Neuronal stem cell (in vitro differentiated cells): ENCODE data around the gene TAF9B.
A peak's percentile ranks its signal among the peaks of the same experiment; 100 is the strongest.
"Not testable (repeated sequence)": the region's sequence is repeated elsewhere in the genome, so short reads cannot be mapped to it uniquely, and the experiment has no call there.

Experiments used
- DNase-seq: peaks from one replicate; pipeline ENCODE4 v3.0.0-alpha.2; 2013; ENCODE audit warnings: low spot score
- H2AFZ ChIP-seq: one replicate; pipeline ENCODE4 v1.6.1; 2013; ENCODE audit warnings: mild to moderate bottlenecking, low read length, inconsistent platforms
- H2AK5ac ChIP-seq: 2 replicates; pipeline ENCODE4 v1.6.1; 2013; ENCODE audit warnings: low read depth, mild to moderate bottlenecking, inconsistent platforms, low read length, moderate library complexity, mixed read lengths
- H2BK120ac ChIP-seq: 2 replicates; pipeline ENCODE4 v1.6.1; 2013; ENCODE audit warnings: low read depth, mild to moderate bottlenecking, inconsistent platforms, low read length, moderate library complexity, mixed read lengths
- H2BK12ac ChIP-seq: one replicate; pipeline ENCODE4 v1.6.1; 2013; ENCODE audit warnings: low read length, inconsistent platforms
- H2BK15ac ChIP-seq: 2 replicates; pipeline ENCODE4 v1.6.1; 2013; ENCODE audit warnings: mild to moderate bottlenecking, low read length, inconsistent platforms, mixed read lengths
- H2BK5ac ChIP-seq: one replicate; pipeline ENCODE4 v1.6.1; 2013; ENCODE audit warnings: inconsistent platforms, mild to moderate bottlenecking, low read length, moderate library complexity
- H3K14ac ChIP-seq: one replicate; pipeline ENCODE4 v1.6.1; 2013; ENCODE audit warnings: low read length, inconsistent platforms
- H3K18ac ChIP-seq: 2 replicates; pipeline ENCODE4 v1.6.1; 2013; ENCODE audit warnings: low read length, inconsistent platforms
- H3K23ac ChIP-seq: 2 replicates; pipeline ENCODE4 v1.6.1; 2013; ENCODE audit warnings: low read depth, mild to moderate bottlenecking, mixed read lengths, low read length, inconsistent platforms; ENCODE audit not compliant: poor library complexity
- H3K27ac ChIP-seq: replicated peaks from 3 replicates; pipeline ENCODE4 v1.5.1; 2013; ENCODE audit warnings: low read length, inconsistent platforms
- H3K27me3 ChIP-seq, 3 experiments: 2 replicates each; pipeline ENCODE4 v1.6.1; 2013; ENCODE audit warnings: low read length in 3 of 3, mild to moderate bottlenecking in 2 of 3, inconsistent platforms in 1 of 3, low read depth in 1 of 3, mixed read lengths in 1 of 3, moderate library complexity in 1 of 3; ENCODE audit not compliant: control insufficient read depth in 3 of 3, insufficient read depth in 3 of 3
- H3K36me3 ChIP-seq, 2 donors: replicated peaks in 1 of 2; 2 replicates each; pipeline ENCODE4 v1.6.1; 2013; ENCODE audit warnings: low read length in 2 of 2; ENCODE audit not compliant: control insufficient read depth in 2 of 2, insufficient read depth in 2 of 2
- H3K4ac ChIP-seq: 2 replicates; pipeline ENCODE4 v1.6.1; 2013; ENCODE audit warnings: inconsistent platforms, mild to moderate bottlenecking, low read length, moderate library complexity
- H3K4me1 ChIP-seq, 2 donors: 1 replicate in 1 of 2; 2 replicates in 1 of 2; pipeline ENCODE4 v1.6.1; 2013; ENCODE audit warnings: low read length in 2 of 2, low read depth in 1 of 2; ENCODE audit not compliant: control insufficient read depth in 2 of 2, insufficient read depth in 1 of 2
- H3K4me2 ChIP-seq: one replicate; pipeline ENCODE4 v1.6.1; 2013; ENCODE audit warnings: mild to moderate bottlenecking, low read length, inconsistent platforms; ENCODE audit not compliant: insufficient read depth, poor library complexity, severe bottlenecking
- H3K4me3 ChIP-seq, 2 donors: 2 replicates each; pipeline ENCODE4 v1.5.1; 2013; ENCODE audit warnings: low read length in 2 of 2, mild to moderate bottlenecking in 2 of 2, inconsistent platforms in 1 of 2, moderate library complexity in 1 of 2
- H3K79me1 ChIP-seq: one replicate; pipeline ENCODE4 v1.6.1; 2013; ENCODE audit warnings: low read depth, mild to moderate bottlenecking, inconsistent platforms, low read length, moderate library complexity
- H3K9ac ChIP-seq: one replicate; pipeline ENCODE4 v1.6.1; 2013; ENCODE audit warnings: mild to moderate bottlenecking, low read depth, low read length, inconsistent platforms; ENCODE audit not compliant: poor library complexity
- H3K9me3 ChIP-seq, 2 donors: replicated peaks in 1 of 2; 2 replicates each; pipeline versions ENCODE3 to v1.6.1; 2013; ENCODE audit warnings: low read length in 2 of 2, mild to moderate bottlenecking in 2 of 2, inconsistent platforms in 1 of 2, low read depth in 1 of 2, mixed read lengths in 1 of 2, moderate library complexity in 1 of 2; ENCODE audit not compliant: control insufficient read depth in 2 of 2, insufficient read depth in 1 of 2
- H4K8ac ChIP-seq: one replicate; pipeline ENCODE4 v1.6.1; 2013; ENCODE audit warnings: low read depth, mild to moderate bottlenecking, inconsistent platforms, low read length, moderate library complexity
- H4K91ac ChIP-seq: one replicate; pipeline ENCODE4 v1.6.1; 2013; ENCODE audit warnings: low read length, low read depth, mild to moderate bottlenecking, inconsistent platforms; ENCODE audit not compliant: poor library complexity
- WGBS, 2 donors: extraction: QIAGEN DNeasy Blood & Tissue Kit; methylation state at CpG; one replicate each; pipeline ENCODE4 v1.1.7; 2013; ENCODE audit warnings: missing lambda C conversion rate in 2 of 2, mixed read lengths in 1 of 2; ENCODE audit not compliant: insufficient read length in 2 of 2, insufficient replicate concordance in 1 of 2; ENCODE audit errors: extremely low coverage in 2 of 2; 5-methylcytosine and 5-hydroxymethylcytosine counted together

TAF9B gene

DNA sequence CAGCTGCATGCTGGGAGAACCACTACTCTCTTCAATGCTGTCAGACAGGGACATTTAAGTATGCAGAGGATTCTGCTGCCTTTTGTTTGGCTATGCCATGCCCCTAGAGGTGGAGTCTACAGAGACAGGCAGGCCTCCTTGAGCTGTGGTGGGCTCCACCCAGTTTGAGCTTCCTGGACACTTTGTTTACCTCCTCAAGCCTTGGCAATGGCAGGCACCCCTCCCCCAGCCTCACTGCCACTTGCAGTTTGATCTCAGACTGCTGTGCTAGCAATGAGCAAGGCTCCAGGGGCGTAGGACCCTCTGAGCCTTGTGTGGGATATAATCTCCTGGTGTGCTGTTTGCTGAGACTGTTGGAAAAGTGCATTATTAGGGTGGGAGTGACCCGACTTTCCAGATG, 17.9 kb upstream of the TAF9B start:
- not testable (repeated sequence) for H3K14ac ChIP-seq, H3K27ac ChIP-seq, H3K4me3 ChIP-seq, H2AK5ac ChIP-seq, H4K8ac ChIP-seq, H3K4ac ChIP-seq, H3K23ac ChIP-seq, H2BK15ac ChIP-seq, H4K91ac ChIP-seq, H2BK5ac ChIP-seq, H2AFZ ChIP-seq, H2BK12ac ChIP-seq, H3K27me3 ChIP-seq, H3K9me3 ChIP-seq, H3K79me1 ChIP-seq, DNase-seq, H3K9ac ChIP-seq, H3K4me1 ChIP-seq, H3K36me3 ChIP-seq, H2BK120ac ChIP-seq, H3K4me2 ChIP-seq, H3K18ac ChIP-seq
- WGBS, 2 donors: no CpG with 5 or more reads among the region's 2 CpGs

DNA sequence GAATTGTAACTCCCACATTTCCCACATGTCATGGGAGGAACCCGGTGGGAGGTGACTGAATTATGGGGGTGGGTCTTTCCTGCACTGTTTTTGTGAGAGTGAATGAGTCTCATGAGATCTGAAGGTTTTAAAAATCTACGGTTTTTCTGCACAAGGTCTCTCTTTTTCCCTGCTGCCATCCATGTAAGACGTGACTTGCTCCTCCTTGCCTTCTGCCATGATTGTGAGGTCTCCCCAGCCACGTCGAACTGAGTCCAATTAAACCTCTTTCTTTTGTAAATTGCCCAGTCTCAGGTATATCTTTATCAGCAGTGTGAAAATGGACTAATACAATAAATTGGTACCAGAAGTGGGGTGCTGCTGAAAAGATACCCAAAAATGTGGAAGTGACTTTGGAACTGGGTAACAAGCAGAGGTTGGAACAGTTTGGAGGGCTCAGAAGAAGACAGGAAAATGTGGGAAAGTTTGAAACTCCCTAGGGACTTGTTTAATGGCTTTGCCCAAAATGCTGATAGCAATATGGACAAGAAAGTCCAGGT, 7.6 kb upstream of the TAF9B start:
- H2AK5ac ChIP-seq, DNase-seq, H3K4ac ChIP-seq, H2BK5ac ChIP-seq, H3K14ac ChIP-seq, H3K79me1 ChIP-seq, H2BK12ac ChIP-seq, H3K36me3 ChIP-seq, H3K27ac ChIP-seq, H3K27me3 ChIP-seq, H3K4me3 ChIP-seq, H2AFZ ChIP-seq, H2BK120ac ChIP-seq, H4K8ac ChIP-seq, H4K91ac ChIP-seq, H3K4me2 ChIP-seq, H3K18ac ChIP-seq, H2BK15ac ChIP-seq, H3K23ac ChIP-seq, H3K4me1 ChIP-seq, H3K9ac ChIP-seq, H3K9me3 ChIP-seq: not testable (repeated sequence)
- no CpG with 5 or more reads among the region's 5 CpGs for WGBS, 2 donors

DNA sequence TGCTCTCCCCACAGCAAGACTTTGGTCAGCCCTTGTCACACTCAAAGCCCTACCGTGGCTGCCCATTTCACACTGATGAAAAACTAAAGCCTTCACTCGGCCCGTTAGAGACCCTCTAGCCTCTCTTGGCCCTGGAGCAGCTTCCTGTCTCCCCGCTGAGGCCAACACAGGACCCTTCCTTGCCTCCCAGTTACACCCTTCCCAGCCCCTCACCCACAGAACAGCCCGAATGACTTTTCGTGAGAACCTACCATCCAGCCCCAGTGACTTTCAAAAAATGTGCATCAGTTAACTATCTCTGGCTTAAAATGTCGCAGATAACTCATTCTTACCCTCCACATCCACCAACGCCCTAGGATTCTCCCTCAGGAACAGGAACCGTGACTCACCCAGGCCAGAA, 756 bp upstream of the TAF9B start:
- Histone ChIP-seq H3K27me3 (no peaks in the 10 kb centered on the region), H3K4me3 (peak overlapping the region in 1 of 2 donors; percentile 91)

DNA sequence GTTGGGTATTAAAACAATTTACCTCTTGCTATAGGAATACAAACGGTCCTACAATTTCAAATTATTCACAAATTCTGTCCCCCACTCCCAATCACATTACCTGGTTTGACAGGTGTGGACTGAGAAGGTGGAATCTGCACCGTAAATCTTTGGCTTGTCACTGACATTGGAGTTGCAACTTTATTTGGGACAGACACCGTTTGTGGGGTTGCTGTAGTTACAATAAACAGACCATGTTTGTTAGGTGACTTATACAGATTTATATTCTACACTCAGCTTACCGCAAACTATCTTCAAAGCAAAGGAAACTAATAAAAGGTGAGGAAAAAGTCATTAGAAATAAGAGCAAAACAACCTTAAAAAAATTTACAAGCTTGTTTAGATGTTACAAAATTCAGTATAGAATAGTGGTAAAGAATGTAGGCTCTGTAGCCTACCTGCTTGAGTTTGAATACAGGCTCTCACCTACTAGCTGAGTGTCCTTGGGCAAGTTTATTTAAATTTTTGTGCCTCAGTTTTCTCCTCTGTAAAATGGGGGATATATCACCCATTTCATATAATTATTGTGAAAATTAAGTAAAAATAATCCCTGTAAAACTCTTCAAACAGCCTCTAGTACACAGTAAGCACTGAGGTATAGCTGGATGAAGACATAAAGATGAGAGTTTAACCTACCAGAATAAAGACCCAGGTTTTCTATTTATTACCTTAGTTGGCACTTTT, 6.1 kb downstream of the TAF9B start:
- Histone ChIP-seq H3K18ac (no peak overlapping the region), H2BK15ac (no peak overlapping the region), H3K4me3 (no peak overlapping the region), H2BK5ac (no peak overlapping the region), H3K36me3 (peaks cover 2 to 76% of the 10 kb centered on the region in 2 donors), H4K8ac (no peak overlapping the region), H2AFZ (no peak overlapping the region), H3K9ac (no peak overlapping the region), H2AK5ac (no peak overlapping the region), H2BK12ac (no peak overlapping the region), H4K91ac (no peak overlapping the region), H3K9me3 (no peaks in the 10 kb centered on the region), H3K4ac (no peak overlapping the region), H3K27ac (no peak overlapping the region), H3K23ac (no peak overlapping the region), H3K4me2 (no peak overlapping the region), H3K79me1 (no peaks in the 10 kb centered on the region), H3K14ac (no peak overlapping the region), H2BK120ac (no peak overlapping the region), H3K27me3 (no peaks in the 10 kb centered on the region), H3K4me1 (no peaks in the 10 kb centered on the region)
- DNase-seq: no peak
- WGBS, 2 donors: no CpG with 5 or more reads among the region's 4 CpGs

More for the DNA sequence above, 756 bp upstream of the TAF9B start:
- H3K23ac ChIP-seq: no peak overlapping the region
- H2BK12ac ChIP-seq: no peak overlapping the region
- no peak overlapping the region for H4K91ac ChIP-seq
- H2BK5ac ChIP-seq: no peak overlapping the region
- H3K79me1 ChIP-seq: no peaks in the 10 kb centered on the region
- peak overlapping the region; percentile 96 for H2AFZ ChIP-seq
- no peaks in the 10 kb centered on the region for H3K4me1 ChIP-seq
- no peak overlapping the region for H3K9ac ChIP-seq
- no peak overlapping the region for H4K8ac ChIP-seq
- H3K14ac ChIP-seq: no peak overlapping the region
- no peak overlapping the region for H2AK5ac ChIP-seq
- no peak overlapping the region for H2BK120ac ChIP-seq
- H3K27ac ChIP-seq: no peak overlapping the region
- H3K4me2 ChIP-seq: no peak overlapping the region
- H3K9me3 ChIP-seq: no peaks in the 10 kb centered on the region
- no peak overlapping the region for H2BK15ac ChIP-seq
- H3K18ac ChIP-seq: no peak overlapping the region
- peaks cover 0 to 19% of the 10 kb centered on the region in 2 donors for H3K36me3 ChIP-seq
- DNase-seq: no peak
- no CpG with 5 or more reads among the region's 9 CpGs for WGBS, 2 donors
- H3K4ac ChIP-seq: no peak overlapping the region
